HuH-7 (cell line): Measurements from ENCODE around the gene PRKN.
A peak's percentile ranks its signal among the peaks of the same experiment; 100 is the strongest.
"Not testable (repeated sequence)": the region's sequence is repeated elsewhere in the genome, so short reads cannot be mapped to it uniquely, and the experiment has no call there.

Experiments used
- DNase-seq: peaks from one replicate; pipeline ENCODE4 v3.0.0; 2011; ENCODE audit warnings: low spot score

The PRKN gene

GRCh38 chr6:162532283-162533008, 195.1 kb downstream of the PRKN start:
- DNase-seq = no peak

- DNase-seq = not testable (repeated sequence)
Measured at GRCh38 chr6:162531391-162531790, 196.2 kb downstream of the PRKN start.

- no peak for DNase-seq
Measured at GRCh38 chr6:162528538-162528937, 199.0 kb downstream of the PRKN start.

GRCh38 chr6:162526960-162527359, 200.6 kb downstream of the PRKN start:
- no peak for DNase-seq

- DNase-seq = no peak
Measured at GRCh38 chr6:162525181-162525580, 202.4 kb downstream of the PRKN start.

- DNase-seq = no peak
Measured at GRCh38 chr6:162512744-162513143, 214.8 kb downstream of the PRKN start.

- no peak for DNase-seq
Measured at GRCh38 chr6:162497389-162497788, 230.2 kb downstream of the PRKN start.

- no peak for DNase-seq
Measured at GRCh38 chr6:162493917-162494316, 233.6 kb downstream of the PRKN start.

GRCh38 chr6:162491637-162492036, 235.9 kb downstream of the PRKN start:
- no peak for DNase-seq

GRCh38 chr6:162489101-162489976, 238.2 kb downstream of the PRKN start:
- DNase-seq = no peak

- no peak for DNase-seq
Measured at GRCh38 chr6:162488444-162488843, 239.1 kb downstream of the PRKN start.

- no peak for DNase-seq
Measured at GRCh38 chr6:162485464-162485863, 242.1 kb downstream of the PRKN start.

GRCh38 chr6:162481938-162482337, 245.6 kb downstream of the PRKN start:
- no peak for DNase-seq

GRCh38 chr6:162481320-162481719, 246.2 kb downstream of the PRKN start:
- no peak for DNase-seq

- no peak for DNase-seq
Measured at GRCh38 chr6:162478192-162478671, 249.3 kb downstream of the PRKN start.

- DNase-seq = no peak
Measured at GRCh38 chr6:162474722-162475121, 252.8 kb downstream of the PRKN start.

- DNase-seq = no peak
Measured at GRCh38 chr6:162471842-162472241, 255.7 kb downstream of the PRKN start.

GRCh38 chr6:162468326-162468725, 259.2 kb downstream of the PRKN start:
- no peak for DNase-seq

- DNase-seq = no peak
Measured at GRCh38 chr6:162467679-162468078, 259.9 kb downstream of the PRKN start.

GRCh38 chr6:162463576-162463975, 264.0 kb downstream of the PRKN start:
- no peak for DNase-seq

- DNase-seq = no peak
Measured at GRCh38 chr6:162459985-162460384, 267.6 kb downstream of the PRKN start.

- peak; percentile 17 for DNase-seq
Measured at GRCh38 chr6:162450358-162450757, 277.2 kb downstream of the PRKN start.

- no peak for DNase-seq
Measured at GRCh38 chr6:162448294-162448693, 279.3 kb downstream of the PRKN start.
